ENCODE data around the gene LARP7. TPM values are rescaled to one million over a fixed set of nuclear protein-coding genes. Genes with fewer than 3 reads are reported as not detected.

The LARP7 gene
- total and polyA plus RNA-seq, 2 donors (not counting 1 experiment from before 2014, with no cell fraction given) = 30.5 to 57.4 TPM

GRCh38 chr4:112664611-112665010 is 27.7 kb downstream of the LARP7 start:
- Histone ChIP-seq H3K9ac (ENCODE audit: low read length) (no peak overlapping the region), H2AFZ (ENCODE audit: insufficient read depth, low read depth, low read length, poor library complexity, severe bottlenecking) (no peak overlapping the region), H3K4me3 (ENCODE audit: control extremely low read depth in 1 of 5, extremely low read depth in 1 of 5, insufficient read depth in 1 of 5, low read depth in 2 of 5, low read length in 4 of 5) (no peak overlapping the region), H3K36me3 (replicated peaks in 1 of 2; ENCODE audit: control extremely low read depth in 1 of 2, control insufficient read depth in 1 of 2, extremely low read depth in 1 of 2, insufficient read depth in 2 of 2, low read length in 1 of 2) (peaks cover 0 to 3% of the 10 kb centered on the region in 2 experiments), H3K27ac (ENCODE audit: low read length in 2 of 2) (no peak overlapping the region), H3K4me1 (ENCODE audit: control insufficient read depth in 2 of 2, insufficient read depth in 2 of 2, low read length in 2 of 2) (no peaks in the 10 kb centered on the region), H3K4me2 (replicated peaks; ENCODE audit: low read depth, low read length, poor library complexity, severe bottlenecking) (no peak overlapping the region), H3K9me3 (ENCODE audit: control extremely low read depth in 1 of 3, control insufficient read depth in 2 of 3, insufficient read depth in 1 of 3, low read length in 2 of 3) (no peaks in the 10 kb centered on the region), H3K79me2 (ENCODE audit: control insufficient read depth, insufficient read depth, low read length) (no peaks in the 10 kb centered on the region), H4K20me1 (ENCODE audit: control insufficient read depth, insufficient read depth, low read length, poor library complexity, severe bottlenecking) (no peaks in the 10 kb centered on the region), H3K27me3 (replicated peaks in 1 of 4; ENCODE audit: control extremely low read depth in 1 of 4, control insufficient read depth in 3 of 4, insufficient read depth in 4 of 4, low read length in 3 of 4) (no peaks in the 10 kb centered on the region)
- intact Hi-C loops (cut with micrococcal nuclease) = no loop called here
- TF ChIP-seq CTCF (IDR thresholded peaks at IDR 0.05) (no peak), EZH2 (IDR thresholded peaks at IDR 0.05; ENCODE audit: borderline replicate concordance, insufficient read depth, low read depth, low read length, poor library complexity, severe bottlenecking) (no peak)
- ChIA-PET POLR2A (no interaction called here), CTCF (no interaction called here)
- Mint-ChIP-seq H3K9me3 (ENCODE audit: insufficient read depth) (no peaks in the 10 kb centered on the region), H3K27me3 (no peaks in the 10 kb centered on the region), H3K27ac (no peak overlapping the region), H3K4me1 (no peaks in the 10 kb centered on the region), H3K4me3 (no peak overlapping the region)
- WGBS (ENCODE audit: insufficient coverage) = 85% methylated on average over 2 of the region's 2 CpGs
- ATAC-seq (ENCODE audit: low read depth) (no peak), DNase-seq (no peak)

DNA sequence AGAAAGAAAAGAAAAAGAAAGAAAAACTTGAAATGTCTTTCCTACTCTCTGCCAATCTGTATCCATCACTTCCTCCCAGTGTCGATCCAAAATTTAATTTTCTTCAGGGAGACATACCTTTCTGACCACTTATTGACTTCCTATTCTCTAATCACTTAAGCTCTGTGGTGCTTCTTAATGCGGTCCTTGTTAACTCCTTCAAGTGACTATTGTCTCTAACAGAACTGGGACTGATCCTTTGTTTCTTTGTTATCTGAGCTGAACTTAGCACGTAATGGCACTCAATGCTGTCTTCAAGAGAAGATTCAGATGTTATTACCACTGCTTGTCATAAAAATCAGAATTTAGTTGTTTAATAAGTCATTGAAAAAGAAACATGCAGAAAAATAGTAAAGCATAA is 31.2 kb downstream of the LARP7 start:
- TF ChIP-seq EZH2 (IDR thresholded peaks at IDR 0.05; ENCODE audit: borderline replicate concordance, insufficient read depth, low read depth, low read length, poor library complexity, severe bottlenecking) = no peak
- no peak for TF ChIP-seq CTCF (IDR thresholded peaks at IDR 0.05)
- Histone ChIP-seq H3K9ac (ENCODE audit: low read length) (no peak overlapping the region), H3K4me3 (ENCODE audit: control extremely low read depth in 1 of 5, extremely low read depth in 1 of 5, insufficient read depth in 1 of 5, low read depth in 2 of 5, low read length in 4 of 5) (no peak overlapping the region), H2AFZ (ENCODE audit: insufficient read depth, low read depth, low read length, poor library complexity, severe bottlenecking) (no peak overlapping the region), H3K79me2 (ENCODE audit: control insufficient read depth, insufficient read depth, low read length) (no peaks in the 10 kb centered on the region), H3K36me3 (replicated peaks in 1 of 2; ENCODE audit: control extremely low read depth in 1 of 2, control insufficient read depth in 1 of 2, extremely low read depth in 1 of 2, insufficient read depth in 2 of 2, low read length in 1 of 2) (no peaks in the 10 kb centered on the region), H3K27ac (ENCODE audit: low read length in 2 of 2) (no peak overlapping the region), H3K27me3 (replicated peaks in 1 of 4; ENCODE audit: control extremely low read depth in 1 of 4, control insufficient read depth in 3 of 4, insufficient read depth in 4 of 4, low read length in 3 of 4) (no peaks in the 10 kb centered on the region), H3K9me3 (ENCODE audit: control extremely low read depth in 1 of 3, control insufficient read depth in 2 of 3, insufficient read depth in 1 of 3, low read length in 2 of 3) (no peaks in the 10 kb centered on the region), H3K4me1 (ENCODE audit: control insufficient read depth in 2 of 2, insufficient read depth in 2 of 2, low read length in 2 of 2) (no peaks in the 10 kb centered on the region), H3K4me2 (replicated peaks; ENCODE audit: low read depth, low read length, poor library complexity, severe bottlenecking) (no peak overlapping the region), H4K20me1 (ENCODE audit: control insufficient read depth, insufficient read depth, low read length, poor library complexity, severe bottlenecking) (no peaks in the 10 kb centered on the region)
- DNase-seq = no peak
- CTCF ChIA-PET = no interaction called here
- ATAC-seq (ENCODE audit: low read depth) = no peak
- no peaks in the 10 kb centered on the region for H3K4me1 Mint-ChIP-seq
- POLR2A ChIA-PET = no interaction called here
- 100% methylated on average over 2 of the region's 3 CpGs for WGBS (ENCODE audit: insufficient coverage)
- intact Hi-C loops (cut with micrococcal nuclease) = no loop called here
- no peak overlapping the region for H3K4me3 Mint-ChIP-seq
- H3K27me3 Mint-ChIP-seq = no peaks in the 10 kb centered on the region
- no peak overlapping the region for H3K27ac Mint-ChIP-seq
- no peaks in the 10 kb centered on the region for H3K9me3 Mint-ChIP-seq (ENCODE audit: insufficient read depth)

Measured in B cell (primary cell).